Loucy (cell line): Measurements from ENCODE around the gene FCHSD2.
A peak's percentile ranks its signal among the peaks of the same experiment; 100 is the strongest.
"Not testable (repeated sequence)": the region's sequence is repeated elsewhere in the genome, so short reads cannot be mapped to it uniquely, and the experiment has no call there.

ENCODE experiments used
- H2AFZ ChIP-seq: fragments of 200-600 bp; sonication (generic); 2 replicates; pipeline ENCODE4 v1.6.0; 2016; ENCODE audit warnings: antibody characterized with exemption, mild to moderate bottlenecking, low read length, moderate library complexity
- H3F3A ChIP-seq: fragments of 200-600 bp; 2 replicates; pipeline ENCODE4 v1.6.0; 2016; ENCODE audit warnings: antibody characterized with exemption, low read depth, mild to moderate bottlenecking
- H3K27me3 ChIP-seq: fragments of 200-600 bp; sonication (generic); 2 replicates; pipeline ENCODE4 v1.6.1; 2014; ENCODE audit warnings: low read length, mild to moderate bottlenecking; ENCODE audit not compliant: insufficient read depth, poor library complexity, severe bottlenecking
- H3K36me3 ChIP-seq: fragments of 200-600 bp; sonication (generic); 2 replicates; pipeline ENCODE4 v1.6.1; 2016; ENCODE audit warnings: low read length; ENCODE audit not compliant: insufficient read depth
- H3K4me1 ChIP-seq: fragments of 200-600 bp; sonication (generic); 2 replicates; pipeline ENCODE4 v1.5.1; 2014; ENCODE audit warnings: low read length, mild to moderate bottlenecking; ENCODE audit not compliant: insufficient read depth, poor library complexity, severe bottlenecking
- H3K4me2 ChIP-seq: fragments of 200-600 bp; sonication (generic); 2 replicates; pipeline ENCODE4 v1.6.0; 2014; ENCODE audit warnings: antibody characterized with exemption, low read length, low read depth, mild to moderate bottlenecking; ENCODE audit not compliant: poor library complexity, severe bottlenecking
- H3K4me3 ChIP-seq: fragments of 200-600 bp; sonication (generic); 2 replicates; pipeline ENCODE4 v1.5.1; 2014; ENCODE audit warnings: low read length, mild to moderate bottlenecking, mixed read lengths; ENCODE audit not compliant: poor library complexity, severe bottlenecking
- H3K79me2 ChIP-seq: fragments of 200-600 bp; sonication (generic); 2 replicates; pipeline ENCODE4 v1.6.1; 2014; ENCODE audit warnings: low read length; ENCODE audit not compliant: insufficient read depth
- H3K9ac ChIP-seq: fragments of 200-600 bp; sonication (generic); 2 replicates; pipeline ENCODE4 v1.6.0; 2014; ENCODE audit warnings: mild to moderate bottlenecking, low read depth, low read length, moderate library complexity; ENCODE audit not compliant: poor library complexity, severe bottlenecking
- H3K9me2 ChIP-seq: fragments of 200-600 bp; sonication (generic); replicated peaks from 2 replicates; pipeline ENCODE4 v1.6.1; 2016; ENCODE audit warnings: low read depth, low read length, mixed read lengths
- H3K9me3 ChIP-seq: fragments of 200-600 bp; sonication (generic); 2 replicates; pipeline ENCODE4 v1.6.1; 2014; ENCODE audit warnings: mild to moderate bottlenecking, antibody characterized with exemption, low read length, low read depth; ENCODE audit not compliant: insufficient read depth
- H4K20me1 ChIP-seq: fragments of 200-600 bp; sonication (generic); 2 replicates; pipeline ENCODE4 v1.6.0; 2014; ENCODE audit warnings: antibody characterized with exemption, low read length, mild to moderate bottlenecking; ENCODE audit not compliant: insufficient read depth, poor library complexity, severe bottlenecking
- CTCF ChIP-seq: fragments of 200-600 bp; sonication (generic); conservative IDR thresholded peaks from 2 replicates; pipeline ENCODE4 v1.5.1; 2014; ENCODE audit warnings: mild to moderate bottlenecking, antibody characterized with exemption, low read length
- EZH2phosphoT487 ChIP-seq: fragments of 200-600 bp; IDR thresholded peaks from 2 replicates; pipeline ENCODE4 v1.6.1; 2018; ENCODE audit warnings: antibody characterized with exemption, mild to moderate bottlenecking, moderate library complexity, borderline replicate concordance

FCHSD2 gene

GRCh38 chr11:72792437-72793021, 349.6 kb downstream of the FCHSD2 start:
- Histone ChIP-seq H3K9ac (peak overlapping the region; percentile 69), H3K9me2 (no peaks in the 10 kb centered on the region), H4K20me1 (no peaks in the 10 kb centered on the region), H3K36me3 (no peaks in the 10 kb centered on the region), H3F3A (no peaks in the 10 kb centered on the region), H3K79me2 (peaks cover 10% of the 10 kb centered on the region), H3K27me3 (no peaks in the 10 kb centered on the region), H3K4me3 (peak overlapping the region; percentile 80), H3K9me3 (no peaks in the 10 kb centered on the region), H2AFZ (no peak overlapping the region), H3K4me2 (peak overlapping the region; percentile 71), H3K4me1 (peaks cover 36% of the 10 kb centered on the region)
- no peak for TF ChIP-seq CTCF
- TF ChIP-seq EZH2phosphoT487: no peak

GRCh38 chr11:72791228-72791627, 350.9 kb downstream of the FCHSD2 start:
- not testable (repeated sequence) for H3K9ac ChIP-seq, H3K9me3 ChIP-seq, H3F3A ChIP-seq, H4K20me1 ChIP-seq, H3K27me3 ChIP-seq, H3K36me3 ChIP-seq, H3K9me2 ChIP-seq, H2AFZ ChIP-seq
- Histone ChIP-seq H3K4me3 (peak overlapping the region; percentile 33), H3K4me1 (peaks cover 41% of the 10 kb centered on the region), H3K79me2 (peaks cover 10% of the 10 kb centered on the region), H3K4me2 (peak overlapping the region; percentile 49)

DNA sequence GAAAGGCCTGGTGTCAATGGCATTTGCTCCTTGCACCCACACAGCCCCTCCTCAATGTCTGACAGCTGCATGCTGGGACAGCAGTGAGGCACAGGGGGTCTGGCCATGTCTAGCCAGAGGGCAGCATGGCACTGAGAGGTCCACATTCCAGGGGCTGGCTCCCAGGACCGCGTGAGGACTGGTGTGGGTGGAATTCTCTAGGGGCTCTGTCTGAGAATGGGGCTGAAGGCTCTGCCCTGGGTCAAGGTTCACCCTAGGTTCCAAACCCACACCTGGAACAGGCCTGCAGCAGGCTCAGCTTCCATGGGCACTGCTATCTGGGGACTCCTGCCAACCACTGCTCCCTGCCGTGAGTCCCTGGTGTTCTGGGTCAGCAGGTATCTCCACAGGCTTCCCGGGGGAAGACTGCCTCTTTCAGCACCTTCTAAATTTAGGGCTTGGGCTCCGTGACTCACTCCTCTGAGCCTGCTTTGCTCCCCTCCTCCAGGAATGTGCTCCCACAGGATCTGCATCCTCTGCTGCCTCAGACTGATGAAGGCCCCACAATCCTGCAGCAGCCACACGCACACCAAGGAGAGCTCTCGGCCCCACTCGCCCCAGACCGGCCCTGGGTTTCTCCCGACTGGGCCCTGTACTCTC, 352.5 kb downstream of the FCHSD2 start:
- H3K4me3 ChIP-seq: no peak overlapping the region
- H3K36me3 ChIP-seq: no peaks in the 10 kb centered on the region
- H3K27me3 ChIP-seq: no peaks in the 10 kb centered on the region
- no peaks in the 10 kb centered on the region for H3K9me2 ChIP-seq
- H3K4me1 ChIP-seq: peaks cover 40% of the 10 kb centered on the region
- peak overlapping the region; percentile 49 for H3K4me2 ChIP-seq
- H3K79me2 ChIP-seq: peaks cover 10% of the 10 kb centered on the region
- no peak overlapping the region for H2AFZ ChIP-seq
- no peaks in the 10 kb centered on the region for H3K9me3 ChIP-seq
- H4K20me1 ChIP-seq: no peaks in the 10 kb centered on the region
- H3F3A ChIP-seq: no peaks in the 10 kb centered on the region
- H3K9ac ChIP-seq: no peak overlapping the region
- TF ChIP-seq CTCF: no peak
- no peak for TF ChIP-seq EZH2phosphoT487

DNA sequence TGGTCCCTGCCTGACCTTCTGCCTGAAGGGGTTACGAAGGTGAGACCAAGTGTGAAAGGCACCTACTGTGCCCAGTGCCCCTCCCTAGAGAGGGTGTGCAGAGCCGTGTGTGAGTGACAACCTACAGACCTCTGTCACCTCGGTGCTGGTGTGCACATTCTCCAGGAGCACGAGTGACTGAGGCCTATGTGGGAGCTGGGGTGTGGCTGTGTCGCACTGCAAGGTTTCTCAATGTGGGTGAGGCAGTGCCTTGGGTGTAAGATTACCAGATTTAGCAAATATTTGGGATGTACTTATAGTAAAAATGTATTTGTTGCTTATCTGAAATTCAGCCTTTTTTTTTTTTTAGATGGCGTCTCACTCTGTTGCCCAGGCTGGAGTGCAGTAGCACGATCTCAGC, 353.9 kb downstream of the FCHSD2 start:
- Histone ChIP-seq H3F3A (no peaks in the 10 kb centered on the region), H3K9me3 (no peaks in the 10 kb centered on the region), H3K36me3 (no peaks in the 10 kb centered on the region), H3K4me1 (peaks cover 35% of the 10 kb centered on the region), H3K4me3 (no peak overlapping the region), H4K20me1 (no peaks in the 10 kb centered on the region), H3K9me2 (no peaks in the 10 kb centered on the region), H2AFZ (no peak overlapping the region), H3K9ac (no peak overlapping the region), H3K4me2 (peak overlapping the region; percentile 39), H3K27me3 (no peaks in the 10 kb centered on the region), H3K79me2 (peaks cover 10% of the 10 kb centered on the region)
- TF ChIP-seq EZH2phosphoT487 (no peak), CTCF (no peak)
